Heart left ventricle (tissue), 13 donors: Measurements from ENCODE around the gene CFAP97D2.

Source experiments
- CTCF ChIP-seq, 12 donors: fragments of 200-600 bp; sonication (generic) in 4 of 12; IDR thresholded peaks; one replicate each; pipeline versions ENCODE4 v1.5.0 to v1.8.0; 2018 to 2022; ENCODE audit warnings: antibody characterized with exemption in 12 of 12, mild to moderate bottlenecking in 5 of 12
- POLR2A ChIP-seq, 2 donors: fragments of 450-650 bp; IDR thresholded peaks; one replicate each; pipeline ENCODE4 v1.6.1; 2017; ENCODE audit warnings: antibody characterized with exemption in 2 of 2, mild to moderate bottlenecking in 2 of 2, moderate library complexity in 2 of 2
- donor health status: ischemic (EF 13 %, LVEDD 7.1; RV severe dilation, severe dysfunction).
- donor health status: DM: no; HTN: yes; CAD: no.
- donor health status: DM: no; HTN: no; CAD: no.
- donor health status: ischemic (EF 25% LVEDD 6.9; RV normal size, moderate dysfunction).
- donor health status: ischemic (EF 25% LVEDD 5.7; RV mildly dilated, moderate dysfunction).
- donor health status: ischemic (EF 35%, LVEDD 5.7; RV mildly dilated, moderate dysfunction).
- donor health status: nonischemic (EF 11% LVEDD 7.7; RV severe dilation, severe dysfunction).
- donor health status: DM: yes; HTN: yes; CAD: no.
- donor health status: PGD.
- donor health status: ischemic (EF 29% LVEDD 5.4; RV normal size, mild dysfunction).
- donor health status: nonischemic (EF 23%, LVEDD 6.1; RV moderate dilation, normal function).

- TF ChIP-seq POLR2A (IDR thresholded peaks at IDR 0.05) (no peak), CTCF (IDR thresholded peaks at IDR 0.05) (no peak)
These were observed 36.9 kb upstream of the CFAP97D2 start for GRCh38 chr13:114142137-114142550.
